ENCODE results near the gene ASTL.

ASTL gene

GRCh38 chr2:96111257-96111640 lies 27.1 kb downstream of the ASTL start:
- no peak overlapping the region for H3K27ac ChIP-seq
- no peak overlapping the region for H3K4me3 ChIP-seq (ENCODE audit: low read depth in 1 of 2, low read length in 1 of 2)
- no peaks in the 10 kb centered on the region for H3K9me3 ChIP-seq
- peaks cover 0 to 7% of the 10 kb centered on the region in 2 experiments for H3K4me1 ChIP-seq (ENCODE audit: control insufficient read depth in 1 of 2, insufficient read depth in 1 of 2, low read depth in 1 of 2, low read length in 1 of 2)
- no peaks in the 10 kb centered on the region for H3K36me3 ChIP-seq
- H3K27me3 ChIP-seq = peaks cover 50% of the 10 kb centered on the region
- no peak for TF ChIP-seq CTCF (IDR thresholded peaks at IDR 0.05)

GRCh38 chr2:96110621-96111256 lies 27.6 kb downstream of the ASTL start:
- no peak for TF ChIP-seq CTCF (IDR thresholded peaks at IDR 0.05)
- H3K4me1 ChIP-seq (ENCODE audit: control insufficient read depth in 1 of 2, insufficient read depth in 1 of 2, low read depth in 1 of 2, low read length in 1 of 2) = peaks cover 0 to 1% of the 10 kb centered on the region in 2 experiments
- no peak overlapping the region for H3K4me3 ChIP-seq (ENCODE audit: low read depth in 1 of 2, low read length in 1 of 2)
- H3K36me3 ChIP-seq = no peaks in the 10 kb centered on the region
- peaks cover 1% of the 10 kb centered on the region for H3K9me3 ChIP-seq
- peaks cover 44% of the 10 kb centered on the region for H3K27me3 ChIP-seq
- H3K27ac ChIP-seq = no peak overlapping the region

- Histone ChIP-seq H3K27me3 (peaks cover 37% of the 10 kb centered on the region), H3K9me3 (peaks cover 8% of the 10 kb centered on the region), H3K4me1 (ENCODE audit: control insufficient read depth in 1 of 2, insufficient read depth in 1 of 2, low read depth in 1 of 2, low read length in 1 of 2) (no peaks in the 10 kb centered on the region), H3K36me3 (no peaks in the 10 kb centered on the region), H3K4me3 (ENCODE audit: low read depth in 1 of 2, low read length in 1 of 2) (no peak overlapping the region), H3K27ac (no peak overlapping the region)
- no peak for TF ChIP-seq CTCF (IDR thresholded peaks at IDR 0.05)
These were observed 28.3 kb downstream of the ASTL start for GRCh38 chr2:96109931-96110511.

- peaks cover 30% of the 10 kb centered on the region for H3K27me3 ChIP-seq
- no peak for TF ChIP-seq CTCF (IDR thresholded peaks at IDR 0.05)
- peaks cover 11% of the 10 kb centered on the region for H3K9me3 ChIP-seq
- no peaks in the 10 kb centered on the region for H3K4me1 ChIP-seq (ENCODE audit: control insufficient read depth in 1 of 2, insufficient read depth in 1 of 2, low read depth in 1 of 2, low read length in 1 of 2)
- H3K36me3 ChIP-seq = no peaks in the 10 kb centered on the region
- no peak overlapping the region for H3K4me3 ChIP-seq (ENCODE audit: low read depth in 1 of 2, low read length in 1 of 2)
- H3K27ac ChIP-seq = no peak overlapping the region
These were observed 29.0 kb downstream of the ASTL start for GRCh38 chr2:96109361-96109680.

- Histone ChIP-seq H3K9me3 (peaks cover 11% of the 10 kb centered on the region), H3K27me3 (peaks cover 25% of the 10 kb centered on the region), H3K4me3 (ENCODE audit: low read depth in 1 of 2, low read length in 1 of 2) (no peak overlapping the region), H3K27ac (no peak overlapping the region), H3K36me3 (no peaks in the 10 kb centered on the region), H3K4me1 (ENCODE audit: control insufficient read depth in 1 of 2, insufficient read depth in 1 of 2, low read depth in 1 of 2, low read length in 1 of 2) (no peaks in the 10 kb centered on the region)
- TF ChIP-seq CTCF (IDR thresholded peaks at IDR 0.05) = no peak
These were observed 29.6 kb downstream of the ASTL start for GRCh38 chr2:96108541-96109360.

Data from neutrophil (primary cell).